ENCODE results near the gene MARCKS.

MARCKS gene

DNA sequence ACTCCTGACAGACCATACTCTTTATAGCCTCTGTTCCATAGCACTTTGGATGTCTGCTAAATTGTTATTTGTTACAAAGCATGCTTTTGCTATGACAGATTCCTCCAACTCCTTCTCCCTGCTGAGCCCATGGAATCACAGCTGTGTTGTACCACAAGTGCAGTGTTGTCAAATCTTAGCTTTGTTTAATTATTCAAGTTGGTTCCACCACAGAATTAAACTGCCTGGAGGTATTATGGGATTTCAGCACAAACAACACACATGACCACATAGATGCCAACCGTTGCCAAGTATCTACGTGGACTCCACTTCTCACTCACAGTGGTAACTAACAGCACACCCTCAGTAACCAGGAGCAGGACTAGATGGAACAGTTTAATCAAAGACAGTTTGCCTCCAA lies 32.7 kb upstream of the MARCKS start:
- Histone ChIP-seq H3K14ac (ENCODE audit: low read length) (no peak overlapping the region), H3K4me3 (ENCODE audit: low read length in 2 of 2) (no peak overlapping the region), H3K18ac (ENCODE audit: low read length) (no peak overlapping the region), H2AFZ (ENCODE audit: low read length) (peak overlapping the region; percentile 6), H3K27ac (replicated peaks; ENCODE audit: low read length) (no peak overlapping the region), H2BK15ac (ENCODE audit: low read length) (no peak overlapping the region), H3K27me3 (ENCODE audit: control insufficient read depth in 3 of 3, insufficient read depth in 3 of 3, low read depth in 1 of 3, low read length in 3 of 3) (no peaks in the 10 kb centered on the region), H2BK120ac (ENCODE audit: low read depth, low read length) (no peak overlapping the region), H2BK12ac (ENCODE audit: low read length) (no peak overlapping the region), H3K79me1 (ENCODE audit: low read depth, low read length) (no peaks in the 10 kb centered on the region), H2BK5ac (ENCODE audit: low read length) (no peak overlapping the region), H2AK5ac (ENCODE audit: low read depth, low read length) (no peak overlapping the region), H3K4me2 (ENCODE audit: insufficient read depth, low read length, poor library complexity, severe bottlenecking) (no peak overlapping the region), H3K4ac (ENCODE audit: low read length) (no peak overlapping the region), H3K9ac (ENCODE audit: low read depth, low read length, poor library complexity) (no peak overlapping the region), H3K4me1 (ENCODE audit: control insufficient read depth in 2 of 2, insufficient read depth in 1 of 2, low read depth in 1 of 2, low read length in 2 of 2) (peaks cover 2 to 7% of the 10 kb centered on the region in 2 donors), H3K36me3 (replicated peaks in 1 of 2; ENCODE audit: control insufficient read depth in 2 of 2, insufficient read depth in 2 of 2, low read length in 2 of 2) (no peaks in the 10 kb centered on the region), H4K91ac (ENCODE audit: low read depth, low read length, poor library complexity) (no peak overlapping the region), H4K8ac (ENCODE audit: low read depth, low read length) (no peak overlapping the region), H3K23ac (ENCODE audit: low read depth, low read length, poor library complexity) (no peak overlapping the region), H3K9me3 (replicated peaks in 1 of 2; ENCODE audit: control insufficient read depth in 2 of 2, insufficient read depth in 1 of 2, low read depth in 1 of 2, low read length in 2 of 2) (no peaks in the 10 kb centered on the region)
- no CpG with 5 or more reads among the region's 2 CpGs for WGBS, 2 donors (ENCODE audit: extremely low coverage in 2 of 2, insufficient read length in 2 of 2, insufficient replicate concordance in 1 of 2)
- no peak for DNase-seq (ENCODE audit: low spot score)

DNA sequence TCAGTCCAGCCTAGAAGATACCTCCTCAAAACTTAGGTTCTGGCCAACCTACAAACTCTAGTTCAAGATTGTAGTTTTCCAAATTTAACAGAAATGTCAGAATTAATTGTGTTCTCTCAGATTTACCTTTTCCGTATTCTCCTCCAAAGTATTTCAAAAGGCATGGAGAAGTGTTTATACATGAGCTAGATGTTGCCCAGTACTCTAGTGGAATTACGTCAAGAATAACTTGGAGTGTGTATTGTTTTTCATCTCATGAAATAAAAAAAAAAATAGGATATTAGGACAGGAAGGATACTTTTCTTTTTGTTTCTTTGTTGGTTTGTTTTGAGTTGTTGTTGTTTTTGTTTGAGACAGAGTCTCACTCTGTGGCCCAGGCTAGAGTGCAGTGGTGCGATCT lies 32.3 kb upstream of the MARCKS start:
- Histone ChIP-seq H2BK12ac (ENCODE audit: low read length) (no peak overlapping the region), H2BK5ac (ENCODE audit: low read length) (no peak overlapping the region), H3K14ac (ENCODE audit: low read length) (no peak overlapping the region), H4K91ac (ENCODE audit: low read depth, low read length, poor library complexity) (no peak overlapping the region), H3K23ac (ENCODE audit: low read depth, low read length, poor library complexity) (no peak overlapping the region), H3K4me3 (ENCODE audit: low read length in 2 of 2) (no peak overlapping the region), H3K18ac (ENCODE audit: low read length) (no peak overlapping the region), H3K4me1 (ENCODE audit: control insufficient read depth in 2 of 2, insufficient read depth in 1 of 2, low read depth in 1 of 2, low read length in 2 of 2) (peaks cover 2 to 11% of the 10 kb centered on the region in 2 donors), H3K9ac (ENCODE audit: low read depth, low read length, poor library complexity) (no peak overlapping the region), H2AK5ac (ENCODE audit: low read depth, low read length) (no peak overlapping the region), H4K8ac (ENCODE audit: low read depth, low read length) (no peak overlapping the region), H2BK15ac (ENCODE audit: low read length) (no peak overlapping the region), H3K79me1 (ENCODE audit: low read depth, low read length) (no peaks in the 10 kb centered on the region), H3K4me2 (ENCODE audit: insufficient read depth, low read length, poor library complexity, severe bottlenecking) (no peak overlapping the region), H3K27ac (replicated peaks; ENCODE audit: low read length) (no peak overlapping the region), H2BK120ac (ENCODE audit: low read depth, low read length) (no peak overlapping the region), H3K9me3 (replicated peaks in 1 of 2; ENCODE audit: control insufficient read depth in 2 of 2, insufficient read depth in 1 of 2, low read depth in 1 of 2, low read length in 2 of 2) (no peaks in the 10 kb centered on the region), H2AFZ (ENCODE audit: low read length) (no peak overlapping the region), H3K4ac (ENCODE audit: low read length) (no peak overlapping the region), H3K36me3 (replicated peaks in 1 of 2; ENCODE audit: control insufficient read depth in 2 of 2, insufficient read depth in 2 of 2, low read length in 2 of 2) (no peaks in the 10 kb centered on the region), H3K27me3 (ENCODE audit: control insufficient read depth in 3 of 3, insufficient read depth in 3 of 3, low read depth in 1 of 3, low read length in 3 of 3) (no peaks in the 10 kb centered on the region)
- no peak for DNase-seq (ENCODE audit: low spot score)
- WGBS, 2 donors (ENCODE audit: extremely low coverage in 2 of 2, insufficient read length in 2 of 2, insufficient replicate concordance in 1 of 2) = no CpG with 5 or more reads among the region's 3 CpGs

DNA sequence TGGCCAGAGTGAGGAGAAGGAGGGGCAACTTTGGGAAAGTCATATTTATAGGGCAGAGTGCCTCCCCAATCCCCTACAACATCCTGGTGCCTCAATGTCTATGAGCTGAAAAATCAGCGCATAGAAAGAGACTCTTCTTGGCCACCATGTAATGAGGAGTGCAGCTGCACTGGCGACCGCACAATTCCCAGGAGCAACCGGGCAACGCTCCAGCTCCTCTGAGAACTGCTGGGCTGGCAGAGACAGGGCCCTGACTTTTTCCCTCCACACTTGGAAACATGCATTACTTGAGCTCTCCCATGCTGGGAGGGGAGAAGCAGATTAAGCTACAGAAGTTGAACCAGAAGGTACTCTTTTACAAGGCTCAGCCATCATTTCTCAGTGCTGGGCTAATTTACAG lies 31.4 kb upstream of the MARCKS start:
- DNase-seq (ENCODE audit: low spot score) = no peak
- Histone ChIP-seq H3K23ac (ENCODE audit: low read depth, low read length, poor library complexity) (no peak overlapping the region), H2AK5ac (ENCODE audit: low read depth, low read length) (no peak overlapping the region), H3K4me1 (ENCODE audit: control insufficient read depth in 2 of 2, insufficient read depth in 1 of 2, low read depth in 1 of 2, low read length in 2 of 2) (peaks cover 2 to 15% of the 10 kb centered on the region in 2 donors), H2BK5ac (ENCODE audit: low read length) (no peak overlapping the region), H3K18ac (ENCODE audit: low read length) (no peak overlapping the region), H3K9me3 (replicated peaks in 1 of 2; ENCODE audit: control insufficient read depth in 2 of 2, insufficient read depth in 1 of 2, low read depth in 1 of 2, low read length in 2 of 2) (no peaks in the 10 kb centered on the region), H3K4me3 (ENCODE audit: low read length in 2 of 2) (no peak overlapping the region), H3K27ac (replicated peaks; ENCODE audit: low read length) (no peak overlapping the region), H2BK120ac (ENCODE audit: low read depth, low read length) (no peak overlapping the region), H3K27me3 (ENCODE audit: control insufficient read depth in 3 of 3, insufficient read depth in 3 of 3, low read depth in 1 of 3, low read length in 3 of 3) (no peaks in the 10 kb centered on the region), H2AFZ (ENCODE audit: low read length) (peak overlapping the region; percentile 60), H3K9ac (ENCODE audit: low read depth, low read length, poor library complexity) (no peak overlapping the region), H2BK15ac (ENCODE audit: low read length) (no peak overlapping the region), H3K36me3 (replicated peaks in 1 of 2; ENCODE audit: control insufficient read depth in 2 of 2, insufficient read depth in 2 of 2, low read length in 2 of 2) (no peaks in the 10 kb centered on the region), H3K4ac (ENCODE audit: low read length) (no peak overlapping the region), H3K14ac (ENCODE audit: low read length) (no peak overlapping the region), H2BK12ac (ENCODE audit: low read length) (no peak overlapping the region), H4K91ac (ENCODE audit: low read depth, low read length, poor library complexity) (no peak overlapping the region), H3K79me1 (ENCODE audit: low read depth, low read length) (no peaks in the 10 kb centered on the region), H3K4me2 (ENCODE audit: insufficient read depth, low read length, poor library complexity, severe bottlenecking) (no peak overlapping the region), H4K8ac (ENCODE audit: low read depth, low read length) (no peak overlapping the region)
- WGBS, 2 donors (ENCODE audit: extremely low coverage in 2 of 2, insufficient read length in 2 of 2, insufficient replicate concordance in 1 of 2) = no CpG with 5 or more reads among the region's 5 CpGs

DNA sequence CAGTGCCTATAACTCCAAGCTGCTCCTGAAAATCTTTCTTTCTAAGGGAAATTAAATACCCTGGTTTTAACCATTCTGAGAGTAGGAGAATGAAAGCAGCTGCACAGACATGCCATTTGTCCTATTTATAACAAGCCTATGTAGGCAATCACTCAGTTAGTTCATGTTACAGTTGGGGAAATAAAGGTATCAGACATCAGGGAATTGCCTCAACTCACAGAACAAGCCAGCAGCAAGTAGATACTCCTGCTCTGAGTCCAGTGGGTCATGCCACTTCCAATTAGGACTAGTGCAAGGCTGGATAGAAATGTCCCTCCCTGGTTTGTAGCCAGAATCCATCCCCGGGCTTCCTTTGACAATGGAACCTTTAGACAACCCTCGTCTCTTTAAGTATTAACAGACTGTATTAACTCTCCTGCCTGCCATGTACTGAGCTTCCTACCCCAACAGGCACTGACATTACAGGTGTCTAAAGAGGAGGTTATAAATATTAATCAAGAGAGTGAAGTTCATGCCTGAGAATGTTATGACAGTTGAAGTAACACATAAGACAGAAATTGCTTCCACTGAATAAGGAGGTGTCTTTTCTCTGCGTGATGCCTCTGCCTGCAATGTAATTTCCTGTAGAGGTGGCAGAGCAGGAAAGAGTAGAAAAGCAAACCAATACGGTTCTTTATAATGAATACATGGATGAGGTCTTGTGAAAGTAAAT lies 28.0 kb upstream of the MARCKS start:
- Histone ChIP-seq H4K91ac (ENCODE audit: low read depth, low read length, poor library complexity) (no peak overlapping the region), H3K27ac (replicated peaks; ENCODE audit: low read length) (no peak overlapping the region), H2BK5ac (ENCODE audit: low read length) (no peak overlapping the region), H3K36me3 (replicated peaks in 1 of 2; ENCODE audit: control insufficient read depth in 2 of 2, insufficient read depth in 2 of 2, low read length in 2 of 2) (no peaks in the 10 kb centered on the region), H2BK15ac (ENCODE audit: low read length) (no peak overlapping the region), H3K4ac (ENCODE audit: low read length) (no peak overlapping the region), H2BK12ac (ENCODE audit: low read length) (no peak overlapping the region), H3K4me2 (ENCODE audit: insufficient read depth, low read length, poor library complexity, severe bottlenecking) (no peak overlapping the region), H2AK5ac (ENCODE audit: low read depth, low read length) (no peak overlapping the region), H3K4me3 (ENCODE audit: low read length in 2 of 2) (no peak overlapping the region), H2AFZ (ENCODE audit: low read length) (no peak overlapping the region), H3K79me1 (ENCODE audit: low read depth, low read length) (no peaks in the 10 kb centered on the region), H2BK120ac (ENCODE audit: low read depth, low read length) (no peak overlapping the region), H3K27me3 (ENCODE audit: control insufficient read depth in 3 of 3, insufficient read depth in 3 of 3, low read depth in 1 of 3, low read length in 3 of 3) (no peaks in the 10 kb centered on the region), H3K14ac (ENCODE audit: low read length) (no peak overlapping the region), H4K8ac (ENCODE audit: low read depth, low read length) (no peak overlapping the region), H3K9me3 (replicated peaks in 1 of 2; ENCODE audit: control insufficient read depth in 2 of 2, insufficient read depth in 1 of 2, low read depth in 1 of 2, low read length in 2 of 2) (no peaks in the 10 kb centered on the region), H3K18ac (ENCODE audit: low read length) (no peak overlapping the region), H3K23ac (ENCODE audit: low read depth, low read length, poor library complexity) (no peak overlapping the region), H3K9ac (ENCODE audit: low read depth, low read length, poor library complexity) (no peak overlapping the region), H3K4me1 (ENCODE audit: control insufficient read depth in 2 of 2, insufficient read depth in 1 of 2, low read depth in 1 of 2, low read length in 2 of 2) (peaks cover 2 to 15% of the 10 kb centered on the region in 2 donors)
- no CpG with 5 or more reads among the region's 4 CpGs for WGBS, 2 donors (ENCODE audit: extremely low coverage in 2 of 2, insufficient read length in 2 of 2, insufficient replicate concordance in 1 of 2)
- DNase-seq (ENCODE audit: low spot score) = no peak

All from neuronal stem cell (in vitro differentiated cells).